ENCODE data around the gene VANGL1. TPM values are rescaled to one million over a fixed set of nuclear protein-coding genes. Genes with fewer than 3 reads are reported as not detected.

The VANGL1 gene
- total RNA-seq, 1 experiment from 2014 or later: 22.7 TPM

DNA sequence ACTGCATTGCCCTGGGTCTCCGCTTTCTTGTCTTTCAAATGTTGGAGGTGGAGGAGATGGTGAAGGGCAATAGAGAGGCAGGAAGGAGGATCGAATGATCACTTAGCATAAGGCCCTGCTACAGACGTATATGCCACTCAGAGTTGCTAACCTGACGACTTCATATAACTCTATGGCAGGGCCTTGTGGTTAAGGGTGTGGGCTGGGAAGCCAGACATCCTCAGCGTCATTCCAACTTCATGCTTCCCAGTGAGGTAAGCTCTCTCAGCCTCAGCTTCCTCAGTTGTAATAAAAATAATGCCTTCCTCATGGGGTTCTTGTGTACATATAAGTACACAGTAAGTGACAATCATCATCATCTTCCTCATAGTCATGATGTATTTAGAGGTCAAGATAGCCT is 72.1 kb downstream of the VANGL1 start:
- Histone ChIP-seq H3K4me1 (ENCODE audit: control insufficient read depth, insufficient read depth, low read length) (no peaks in the 10 kb centered on the region), H3K36me3 (ENCODE audit: control insufficient read depth, insufficient read depth, low read length) (no peaks in the 10 kb centered on the region), H3K4me3 (ENCODE audit: low read depth in 2 of 2, low read length in 2 of 2) (no peak overlapping the region), H3K27me3 (ENCODE audit: control insufficient read depth, insufficient read depth, low read length) (no peaks in the 10 kb centered on the region), H3K27ac (ENCODE audit: low read length) (no peak overlapping the region), H3K9me3 (ENCODE audit: control insufficient read depth, insufficient read depth, low read depth, low read length) (no peaks in the 10 kb centered on the region)
- ChIA-PET CTCF (interaction anchor here (0.6 kb wide), 1 partner anchor 106 kb away, joined by 3 read pairs; no protein-coding TSS in a partner anchor), POLR2A (no interaction called here)
- intact Hi-C loops (cut with micrococcal nuclease; ENCODE audit: unreplicated experiment): no loop called here
- DNase-seq (ENCODE audit: low read depth, low spot score): no peak
- BruUV-seq (replicated peaks): no TSS peak
- in situ Hi-C loops (cut with HindIII; ENCODE audit: low pct_unique_long_range_greater_than_20kb, low sequenced_read_pairs): no loop called here
- TF ChIP-seq, protein P1, sequence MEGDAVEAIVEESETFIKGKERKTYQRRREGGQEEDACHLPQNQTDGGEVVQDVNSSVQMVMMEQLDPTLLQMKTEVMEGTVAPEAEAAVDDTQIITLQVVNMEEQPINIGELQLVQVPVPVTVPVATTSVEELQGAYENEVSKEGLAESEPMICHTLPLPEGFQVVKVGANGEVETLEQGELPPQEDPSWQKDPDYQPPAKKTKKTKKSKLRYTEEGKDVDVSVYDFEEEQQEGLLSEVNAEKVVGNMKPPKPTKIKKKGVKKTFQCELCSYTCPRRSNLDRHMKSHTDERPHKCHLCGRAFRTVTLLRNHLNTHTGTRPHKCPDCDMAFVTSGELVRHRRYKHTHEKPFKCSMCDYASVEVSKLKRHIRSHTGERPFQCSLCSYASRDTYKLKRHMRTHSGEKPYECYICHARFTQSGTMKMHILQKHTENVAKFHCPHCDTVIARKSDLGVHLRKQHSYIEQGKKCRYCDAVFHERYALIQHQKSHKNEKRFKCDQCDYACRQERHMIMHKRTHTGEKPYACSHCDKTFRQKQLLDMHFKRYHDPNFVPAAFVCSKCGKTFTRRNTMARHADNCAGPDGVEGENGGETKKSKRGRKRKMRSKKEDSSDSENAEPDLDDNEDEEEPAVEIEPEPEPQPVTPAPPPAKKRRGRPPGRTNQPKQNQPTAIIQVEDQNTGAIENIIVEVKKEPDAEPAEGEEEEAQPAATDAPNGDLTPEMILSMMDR (IDR thresholded peaks at IDR 0.05): no peak
- TF ChIP-seq TCF7L2 (IDR thresholded peaks at IDR 0.05; ENCODE audit: low read depth, low read length) (no peak), POLR2AphosphoS5 (IDR thresholded peaks at IDR 0.05; ENCODE audit: low read depth, low read length) (no peak), SIN3A (IDR thresholded peaks at IDR 0.05; ENCODE audit: borderline replicate concordance, insufficient read depth, low read depth, low read length) (no peak)
- TF ChIP-seq, protein P2, sequence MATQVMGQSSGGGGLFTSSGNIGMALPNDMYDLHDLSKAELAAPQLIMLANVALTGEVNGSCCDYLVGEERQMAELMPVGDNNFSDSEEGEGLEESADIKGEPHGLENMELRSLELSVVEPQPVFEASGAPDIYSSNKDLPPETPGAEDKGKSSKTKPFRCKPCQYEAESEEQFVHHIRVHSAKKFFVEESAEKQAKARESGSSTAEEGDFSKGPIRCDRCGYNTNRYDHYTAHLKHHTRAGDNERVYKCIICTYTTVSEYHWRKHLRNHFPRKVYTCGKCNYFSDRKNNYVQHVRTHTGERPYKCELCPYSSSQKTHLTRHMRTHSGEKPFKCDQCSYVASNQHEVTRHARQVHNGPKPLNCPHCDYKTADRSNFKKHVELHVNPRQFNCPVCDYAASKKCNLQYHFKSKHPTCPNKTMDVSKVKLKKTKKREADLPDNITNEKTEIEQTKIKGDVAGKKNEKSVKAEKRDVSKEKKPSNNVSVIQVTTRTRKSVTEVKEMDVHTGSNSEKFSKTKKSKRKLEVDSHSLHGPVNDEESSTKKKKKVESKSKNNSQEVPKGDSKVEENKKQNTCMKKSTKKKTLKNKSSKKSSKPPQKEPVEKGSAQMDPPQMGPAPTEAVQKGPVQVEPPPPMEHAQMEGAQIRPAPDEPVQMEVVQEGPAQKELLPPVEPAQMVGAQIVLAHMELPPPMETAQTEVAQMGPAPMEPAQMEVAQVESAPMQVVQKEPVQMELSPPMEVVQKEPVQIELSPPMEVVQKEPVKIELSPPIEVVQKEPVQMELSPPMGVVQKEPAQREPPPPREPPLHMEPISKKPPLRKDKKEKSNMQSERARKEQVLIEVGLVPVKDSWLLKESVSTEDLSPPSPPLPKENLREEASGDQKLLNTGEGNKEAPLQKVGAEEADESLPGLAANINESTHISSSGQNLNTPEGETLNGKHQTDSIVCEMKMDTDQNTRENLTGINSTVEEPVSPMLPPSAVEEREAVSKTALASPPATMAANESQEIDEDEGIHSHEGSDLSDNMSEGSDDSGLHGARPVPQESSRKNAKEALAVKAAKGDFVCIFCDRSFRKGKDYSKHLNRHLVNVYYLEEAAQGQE (IDR thresholded peaks at IDR 0.05; ENCODE audit: insufficient read depth in 1 of 2, low read depth in 2 of 2, low read length in 1 of 2): no peak
- no peak for ATAC-seq

DNA sequence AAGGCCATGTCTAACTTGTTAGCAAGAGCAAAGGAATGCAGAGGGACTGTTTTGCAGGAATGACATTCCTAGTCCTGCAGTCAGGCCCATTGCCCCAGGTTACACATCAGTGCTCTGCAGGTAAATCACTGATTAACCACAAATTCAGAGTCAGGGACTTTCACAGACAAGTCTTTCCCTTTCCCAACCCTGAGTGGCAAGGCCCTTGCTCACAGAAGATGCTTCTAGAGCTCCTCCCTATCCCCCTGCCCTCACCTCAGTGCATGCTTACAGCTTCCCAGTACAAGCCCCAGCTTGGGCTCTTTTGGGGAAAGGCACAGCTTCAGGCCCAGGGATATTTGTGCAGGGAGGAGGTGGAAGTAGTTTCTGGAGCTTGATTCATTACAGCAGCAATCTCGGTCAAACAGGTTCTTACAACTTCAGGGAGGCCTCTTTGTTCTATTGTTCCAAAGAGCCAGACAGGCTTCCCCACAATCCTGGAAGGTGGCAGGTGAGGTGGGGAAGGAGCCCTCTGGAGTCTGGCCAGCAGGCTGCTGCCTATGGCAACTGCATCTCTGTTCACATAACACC is 72.9 kb downstream of the VANGL1 start:
- ChIA-PET POLR2A (no interaction called here), CTCF (interaction anchor here (0.6 kb wide), 1 partner anchor 771 kb away, joined by 3 read pairs; no protein-coding TSS in a partner anchor)
- Histone ChIP-seq H3K9me3 (ENCODE audit: control insufficient read depth, insufficient read depth, low read depth, low read length) (no peaks in the 10 kb centered on the region), H3K4me1 (ENCODE audit: control insufficient read depth, insufficient read depth, low read length) (no peaks in the 10 kb centered on the region), H3K27me3 (ENCODE audit: control insufficient read depth, insufficient read depth, low read length) (no peaks in the 10 kb centered on the region), H3K4me3 (ENCODE audit: low read depth in 2 of 2, low read length in 2 of 2) (no peak overlapping the region), H3K36me3 (ENCODE audit: control insufficient read depth, insufficient read depth, low read length) (no peaks in the 10 kb centered on the region), H3K27ac (ENCODE audit: low read length) (no peak overlapping the region)
- no peak for TF ChIP-seq TCF7L2 (IDR thresholded peaks at IDR 0.05; ENCODE audit: low read depth, low read length)
- TF ChIP-seq POLR2AphosphoS5 (IDR thresholded peaks at IDR 0.05; ENCODE audit: low read depth, low read length): no peak
- TF ChIP-seq, protein P1 (IDR thresholded peaks at IDR 0.05): no peak
- no peak for TF ChIP-seq SIN3A (IDR thresholded peaks at IDR 0.05; ENCODE audit: borderline replicate concordance, insufficient read depth, low read depth, low read length)
- TF ChIP-seq, protein P2 (IDR thresholded peaks at IDR 0.05; ENCODE audit: insufficient read depth in 1 of 2, low read depth in 2 of 2, low read length in 1 of 2): no peak
- DNase-seq (ENCODE audit: low read depth, low spot score) (no peak), ATAC-seq (no peak)
- intact Hi-C loops (cut with micrococcal nuclease; ENCODE audit: unreplicated experiment) (no loop called here), in situ Hi-C loops (cut with HindIII; ENCODE audit: low pct_unique_long_range_greater_than_20kb, low sequenced_read_pairs) (no loop called here)
- BruUV-seq (replicated peaks): no TSS peak
